ENCODE results near the gene KIFC3. TPM values are rescaled to one million over a fixed set of nuclear protein-coding genes. Genes with fewer than 3 reads are reported as not detected.

The KIFC3 gene
- total and polyA plus RNA-seq, 2 of the 13 experiments (the other 11 are each of a cell fraction or from before 2014, with no cell fraction given), result 42.1 to 45.3 TPM

DNA sequence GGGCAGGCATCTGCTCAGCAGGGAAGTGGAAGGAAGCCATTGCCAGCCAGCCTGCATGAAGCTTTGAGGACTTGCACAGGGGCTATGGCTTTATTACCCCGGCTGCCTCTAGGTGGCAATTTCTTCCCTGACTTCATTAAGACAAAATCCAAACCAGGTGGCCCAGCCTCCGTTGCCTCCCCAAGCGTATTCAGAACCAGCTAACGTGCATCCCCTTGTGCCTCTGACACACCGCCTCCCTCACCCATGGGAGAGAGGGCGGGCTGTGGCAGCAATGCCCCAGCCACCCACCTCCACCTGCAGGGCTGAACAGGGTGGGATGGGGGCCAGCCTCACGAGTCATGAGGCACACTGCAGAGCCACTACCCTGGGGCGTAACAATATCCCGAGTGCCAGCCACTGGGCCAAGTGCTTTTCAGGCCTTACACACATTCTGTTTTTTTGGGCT, 6.8 kb downstream of the KIFC3 start (continued):
- TF ChIP-seq SOX6 (IDR thresholded peaks at IDR 0.05) (no peak), SOX6 (CRISPR knock-in tag; IDR thresholded peaks at IDR 0.05) (0 out of 2 replicates have a peak, but pooled peaks have one; percentile 9), KDM4B (CRISPR knock-in tag; IDR thresholded peaks at IDR 0.05) (no peak), ZNF501 (CRISPR knock-in tag; IDR thresholded peaks at IDR 0.05) (0 out of 2 replicates have a peak, but pooled peaks have one; percentile 58), MTA1 (CRISPR knock-in tag; IDR thresholded peaks at IDR 0.05; ENCODE audit: borderline replicate concordance) (0 out of 2 replicates have a peak, but pooled peaks have one; percentile 43), SALL1 (CRISPR knock-in tag; IDR thresholded peaks at IDR 0.05) (peak; percentile 45; the same call in 1 of the 2 replicates), TEAD3 (CRISPR knock-in tag; optimal IDR thresholded peaks at IDR 0.05; ENCODE audit: borderline replicate concordance) (peak; percentile 33), MXD4 (CRISPR knock-in tag; IDR thresholded peaks at IDR 0.05) (0 out of 2 replicates have a peak, but pooled peaks have one; percentile 25), ZC3H4 (CRISPR knock-in tag; IDR thresholded peaks at IDR 0.05; ENCODE audit: borderline replicate concordance) (0 out of 2 replicates have a peak, but pooled peaks have one; percentile 19), CEBPB (IDR thresholded peaks at IDR 0.05; ENCODE audit: borderline replicate concordance, low read depth, low read length) (no peak), ISL2 (CRISPR knock-in tag; IDR thresholded peaks at IDR 0.05) (no peak), SMC3 (IDR thresholded peaks at IDR 0.05; ENCODE audit: low read length) (peak; percentile 60), MED1 (CRISPR knock-in tag; IDR thresholded peaks at IDR 0.05) (0 out of 2 replicates have a peak, but pooled peaks have one; percentile 20), ZFP90 (CRISPR knock-in tag; IDR thresholded peaks at IDR 0.05; ENCODE audit: borderline replicate concordance) (0 out of 2 replicates have a peak, but pooled peaks have one; percentile 63), ZNF354B (CRISPR knock-in tag; IDR thresholded peaks at IDR 0.05) (no peak), MIXL1 (CRISPR knock-in tag; IDR thresholded peaks at IDR 0.05) (peak; percentile 69; the same call in 1 of the 2 replicates)
- TF ChIP-seq, protein P1, sequence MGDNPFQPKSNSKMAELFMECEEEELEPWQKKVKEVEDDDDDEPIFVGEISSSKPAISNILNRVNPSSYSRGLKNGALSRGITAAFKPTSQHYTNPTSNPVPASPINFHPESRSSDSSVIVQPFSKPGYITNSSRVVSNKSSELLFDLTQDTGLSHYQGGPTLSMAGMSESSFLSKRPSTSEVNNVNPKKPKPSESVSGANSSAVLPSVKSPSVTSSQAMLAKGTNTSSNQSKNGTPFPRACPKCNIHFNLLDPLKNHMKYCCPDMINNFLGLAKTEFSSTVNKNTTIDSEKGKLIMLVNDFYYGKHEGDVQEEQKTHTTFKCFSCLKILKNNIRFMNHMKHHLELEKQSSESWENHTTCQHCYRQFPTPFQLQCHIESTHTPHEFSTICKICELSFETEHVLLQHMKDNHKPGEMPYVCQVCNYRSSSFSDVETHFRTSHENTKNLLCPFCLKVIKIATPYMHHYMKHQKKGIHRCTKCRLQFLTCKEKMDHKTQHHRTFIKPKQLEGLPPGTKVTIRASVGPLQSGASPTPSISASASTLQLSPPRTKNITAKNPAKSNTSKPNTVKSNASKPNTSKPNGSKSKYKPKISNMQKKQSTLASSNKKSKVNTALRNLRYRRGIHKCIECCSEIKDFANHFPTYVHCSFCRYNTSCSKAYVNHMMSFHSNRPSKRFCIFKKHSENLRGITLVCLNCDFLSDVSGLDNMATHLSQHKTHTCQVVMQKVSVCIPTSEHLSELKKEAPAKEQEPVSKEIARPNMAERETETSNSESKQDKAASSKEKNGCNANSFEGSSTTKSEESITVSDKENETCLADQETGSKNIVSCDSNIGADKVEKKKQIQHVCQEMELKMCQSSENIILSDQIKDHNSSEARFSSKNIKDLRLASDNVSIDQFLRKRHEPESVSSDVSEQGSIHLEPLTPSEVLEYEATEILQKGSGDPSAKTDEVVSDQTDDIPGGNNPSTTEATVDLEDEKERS (CRISPR knock-in tag; IDR thresholded peaks at IDR 0.05), result 0 out of 2 replicates have a peak, but pooled peaks have one; percentile 43
- TF ChIP-seq, protein P2, sequence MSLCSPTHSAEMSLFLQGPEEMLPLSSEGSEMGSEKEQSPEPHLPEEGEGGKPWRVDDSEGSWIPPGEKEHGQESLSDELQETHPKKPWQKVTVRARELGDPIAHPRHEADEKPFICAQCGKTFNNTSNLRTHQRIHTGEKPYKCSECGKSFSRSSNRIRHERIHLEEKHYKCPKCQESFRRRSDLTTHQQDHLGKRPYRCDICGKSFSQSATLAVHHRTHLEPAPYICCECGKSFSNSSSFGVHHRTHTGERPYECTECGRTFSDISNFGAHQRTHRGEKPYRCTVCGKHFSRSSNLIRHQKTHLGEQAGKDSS (CRISPR knock-in tag; IDR thresholded peaks at IDR 0.05; ENCODE audit: borderline replicate concordance, low read depth), result no peak
- TF ChIP-seq, protein P3, sequence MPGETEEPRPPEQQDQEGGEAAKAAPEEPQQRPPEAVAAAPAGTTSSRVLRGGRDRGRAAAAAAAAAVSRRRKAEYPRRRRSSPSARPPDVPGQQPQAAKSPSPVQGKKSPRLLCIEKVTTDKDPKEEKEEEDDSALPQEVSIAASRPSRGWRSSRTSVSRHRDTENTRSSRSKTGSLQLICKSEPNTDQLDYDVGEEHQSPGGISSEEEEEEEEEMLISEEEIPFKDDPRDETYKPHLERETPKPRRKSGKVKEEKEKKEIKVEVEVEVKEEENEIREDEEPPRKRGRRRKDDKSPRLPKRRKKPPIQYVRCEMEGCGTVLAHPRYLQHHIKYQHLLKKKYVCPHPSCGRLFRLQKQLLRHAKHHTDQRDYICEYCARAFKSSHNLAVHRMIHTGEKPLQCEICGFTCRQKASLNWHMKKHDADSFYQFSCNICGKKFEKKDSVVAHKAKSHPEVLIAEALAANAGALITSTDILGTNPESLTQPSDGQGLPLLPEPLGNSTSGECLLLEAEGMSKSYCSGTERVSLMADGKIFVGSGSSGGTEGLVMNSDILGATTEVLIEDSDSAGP (CRISPR knock-in tag; IDR thresholded peaks at IDR 0.05; ENCODE audit: borderline replicate concordance), result peak; percentile 67; the same call in 1 of the 2 replicates
- TF ChIP-seq, protein P4, sequence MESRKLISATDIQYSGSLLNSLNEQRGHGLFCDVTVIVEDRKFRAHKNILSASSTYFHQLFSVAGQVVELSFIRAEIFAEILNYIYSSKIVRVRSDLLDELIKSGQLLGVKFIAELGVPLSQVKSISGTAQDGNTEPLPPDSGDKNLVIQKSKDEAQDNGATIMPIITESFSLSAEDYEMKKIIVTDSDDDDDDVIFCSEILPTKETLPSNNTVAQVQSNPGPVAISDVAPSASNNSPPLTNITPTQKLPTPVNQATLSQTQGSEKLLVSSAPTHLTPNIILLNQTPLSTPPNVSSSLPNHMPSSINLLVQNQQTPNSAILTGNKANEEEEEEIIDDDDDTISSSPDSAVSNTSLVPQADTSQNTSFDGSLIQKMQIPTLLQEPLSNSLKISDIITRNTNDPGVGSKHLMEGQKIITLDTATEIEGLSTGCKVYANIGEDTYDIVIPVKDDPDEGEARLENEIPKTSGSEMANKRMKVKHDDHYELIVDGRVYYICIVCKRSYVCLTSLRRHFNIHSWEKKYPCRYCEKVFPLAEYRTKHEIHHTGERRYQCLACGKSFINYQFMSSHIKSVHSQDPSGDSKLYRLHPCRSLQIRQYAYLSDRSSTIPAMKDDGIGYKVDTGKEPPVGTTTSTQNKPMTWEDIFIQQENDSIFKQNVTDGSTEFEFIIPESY (CRISPR knock-in tag; IDR thresholded peaks at IDR 0.05), result peak; percentile 52; the same call in 1 of the 2 replicates
- TF ChIP-seq, protein P5, sequence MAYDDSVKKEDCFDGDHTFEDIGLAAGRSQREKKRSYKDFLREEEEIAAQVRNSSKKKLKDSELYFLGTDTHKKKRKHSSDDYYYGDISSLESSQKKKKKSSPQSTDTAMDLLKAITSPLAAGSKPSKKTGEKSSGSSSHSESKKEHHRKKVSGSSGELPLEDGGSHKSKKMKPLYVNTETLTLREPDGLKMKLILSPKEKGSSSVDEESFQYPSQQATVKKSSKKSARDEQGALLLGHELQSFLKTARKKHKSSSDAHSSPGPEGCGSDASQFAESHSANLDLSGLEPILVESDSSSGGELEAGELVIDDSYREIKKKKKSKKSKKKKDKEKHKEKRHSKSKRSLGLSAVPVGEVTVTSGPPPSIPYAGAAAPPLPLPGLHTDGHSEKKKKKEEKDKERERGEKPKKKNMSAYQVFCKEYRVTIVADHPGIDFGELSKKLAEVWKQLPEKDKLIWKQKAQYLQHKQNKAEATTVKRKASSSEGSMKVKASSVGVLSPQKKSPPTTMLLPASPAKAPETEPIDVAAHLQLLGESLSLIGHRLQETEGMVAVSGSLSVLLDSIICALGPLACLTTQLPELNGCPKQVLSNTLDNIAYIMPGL (CRISPR knock-in tag; IDR thresholded peaks at IDR 0.05; ENCODE audit: borderline replicate concordance in 1 of 2, low read depth in 1 of 2), result peak in 1 of 2 experiments; percentile 22; a peak in 1 of 4 replicates

Data from HepG2 (cell line).